Natural killer cell (primary cell): ENCODE results near the gene ZP2. TPM values are rescaled to one million over a fixed set of nuclear protein-coding genes. Genes with fewer than 3 reads are reported as not detected.

Experiments used
- ATAC-seq, 3 donors: fragments of 150-1000 bp in 2 of 3; fragments of 200-7000 bp in 1 of 3; cut with Tn5 transposase; 1 replicate in 1 of 3; 2 replicates in 2 of 3; pipeline ENCODE4 v1.10.0; 2021; ENCODE audit warnings: mild to moderate bottlenecking in 2 of 3, moderate library complexity in 2 of 3
- DNase-seq, 2 donors: peaks; one replicate each; pipeline versions ENCODE4 v3.0.0 to v3.0.0-alpha.2; 2013 to 2021; ENCODE audit warnings: mixed read lengths in 1 of 2
- H3K27ac ChIP-seq: one replicate; pipeline ENCODE4 v1.5.1; 2013; ENCODE audit warnings: mild to moderate bottlenecking, low read length
- H3K27me3 ChIP-seq: one replicate; pipeline ENCODE4 v1.6.1; 2013; ENCODE audit warnings: low read length; ENCODE audit not compliant: control insufficient read depth, insufficient read depth
- H3K36me3 ChIP-seq: one replicate; pipeline ENCODE4 v1.6.1; 2013; ENCODE audit warnings: low read length; ENCODE audit not compliant: control insufficient read depth, insufficient read depth
- H3K4me1 ChIP-seq: one replicate; pipeline ENCODE4 v1.6.1; 2013; ENCODE audit warnings: low read length; ENCODE audit not compliant: control insufficient read depth, insufficient read depth
- H3K4me3 ChIP-seq: one replicate; pipeline ENCODE4 v1.5.1; 2013; ENCODE audit warnings: low read length
- H3K9me3 ChIP-seq: one replicate; pipeline ENCODE4 v1.6.1; 2013; ENCODE audit warnings: low read length; ENCODE audit not compliant: control insufficient read depth, insufficient read depth
- H3K27ac Mint-ChIP-seq, 2 donors: one replicate each; pipeline ENCODE4 v1.8.0; 2022; ENCODE audit warnings: mild to moderate bottlenecking in 2 of 2, mixed read lengths in 2 of 2, moderate library complexity in 1 of 2
- H3K27me3 Mint-ChIP-seq, 2 donors: one replicate each; pipeline ENCODE4 v1.8.0; 2022; ENCODE audit warnings: low read depth in 2 of 2, mixed read lengths in 2 of 2
- H3K36me3 Mint-ChIP-seq: one replicate; pipeline ENCODE4 v1.8.0; 2022; ENCODE audit warnings: mixed read lengths
- H3K4me1 Mint-ChIP-seq, 2 donors: one replicate each; pipeline ENCODE4 v1.8.0; 2022; ENCODE audit warnings: mixed read lengths in 2 of 2
- H3K4me3 Mint-ChIP-seq: one replicate; pipeline ENCODE4 v1.8.0; 2022; ENCODE audit warnings: mild to moderate bottlenecking, moderate library complexity, mixed read lengths
- H3K9me3 Mint-ChIP-seq, 2 donors: one replicate each; pipeline ENCODE4 v1.8.0; 2022; ENCODE audit warnings: mixed read lengths in 2 of 2
- CTCF ChIP-seq: fragments of 200-600 bp; IDR thresholded peaks from one replicate; pipeline ENCODE4 v1.8.0; 2022; ENCODE audit warnings: antibody characterized with exemption
- WGBS: methylation state at CpG from one replicate; pipeline ENCODE4 v1.1.7; 2013; ENCODE audit warnings: missing lambda C conversion rate; ENCODE audit not compliant: insufficient coverage; 5-methylcytosine and 5-hydroxymethylcytosine counted together
- intact Hi-C: fragments of 100-400 bp; cut with micrococcal nuclease; formaldehyde crosslinking; loops from one replicate; pipeline ENCODE4 v1.14.2; 2022
- total RNA-seq, 4 donors: library from RNA; stranded (reverse); fragments of 120-200 nt in 1 of 4; gene quantifications; one replicate each; pipeline versions ENCODE4 v1.2.3 to v1.2.4, GENCODE V29; 2013 to 2022

Gene ZP2
- total RNA-seq, 3 donors from 2014 or later (not counting 1 experiment from before 2014, with no cell fraction given): not detected

GRCh38 chr16:21239646-21240045 is 28.3 kb upstream of the ZP2 start:
- ATAC-seq: no peak
- Mint-ChIP-seq H3K4me1 (no peaks in the 10 kb centered on the region), H3K4me3 (no peak overlapping the region), H3K9me3 (no peaks in the 10 kb centered on the region), H3K27me3 (peaks cover 10 to 14% of the 10 kb centered on the region in 2 donors), H3K27ac (no peak overlapping the region), H3K36me3 (no peaks in the 10 kb centered on the region)
- H3K9me3 ChIP-seq: no peaks in the 10 kb centered on the region
- 70% methylated on average over 1 of the region's 4 CpGs for WGBS
- intact Hi-C loops: no loop called here
- H3K27me3 ChIP-seq: peaks cover 1% of the 10 kb centered on the region
- no peak overlapping the region for H3K27ac ChIP-seq
- H3K4me1 ChIP-seq: no peaks in the 10 kb centered on the region
- H3K4me3 ChIP-seq: no peak overlapping the region
- DNase-seq: no peak
- TF ChIP-seq CTCF: no peak
- H3K36me3 ChIP-seq: no peaks in the 10 kb centered on the region

- Histone ChIP-seq H3K9me3 (no peaks in the 10 kb centered on the region), H3K27me3 (peaks cover 3% of the 10 kb centered on the region), H3K4me3 (no peak overlapping the region), H3K36me3 (no peaks in the 10 kb centered on the region), H3K4me1 (no peaks in the 10 kb centered on the region), H3K27ac (no peak overlapping the region)
- H3K4me1 Mint-ChIP-seq: no peaks in the 10 kb centered on the region
- WGBS: 83% methylated on average over 5 of the region's 5 CpGs
- intact Hi-C loops: no loop called here
- H3K4me3 Mint-ChIP-seq: no peak overlapping the region
- DNase-seq (no peak), ATAC-seq (no peak)
- no peaks in the 10 kb centered on the region for H3K36me3 Mint-ChIP-seq
- H3K9me3 Mint-ChIP-seq: no peaks in the 10 kb centered on the region
- H3K27me3 Mint-ChIP-seq: peaks cover 16 to 30% of the 10 kb centered on the region in 2 donors
- H3K27ac Mint-ChIP-seq: no peak overlapping the region
- no peak for TF ChIP-seq CTCF
Measured at GRCh38 chr16:21236831-21237230, 25.5 kb upstream of the ZP2 start.

GRCh38 chr16:21235199-21235585 is 23.8 kb upstream of the ZP2 start:
- H3K4me1 Mint-ChIP-seq: no peaks in the 10 kb centered on the region
- 85% methylated on average over 3 of the region's 3 CpGs for WGBS
- H3K27ac ChIP-seq: no peak overlapping the region

More at GRCh38 chr16:21235199-21235585, 23.8 kb upstream of the ZP2 start:
- no peaks in the 10 kb centered on the region for H3K36me3 ChIP-seq
- Mint-ChIP-seq H3K27me3 (peaks cover 19 to 38% of the 10 kb centered on the region in 2 donors), H3K27ac (no peak overlapping the region), H3K36me3 (no peaks in the 10 kb centered on the region), H3K9me3 (no peaks in the 10 kb centered on the region), H3K4me3 (no peak overlapping the region)
- ATAC-seq (no peak), DNase-seq (no peak)
- intact Hi-C loops: no loop called here
- no peak overlapping the region for H3K4me3 ChIP-seq
- H3K27me3 ChIP-seq: peaks cover 3% of the 10 kb centered on the region
- H3K9me3 ChIP-seq: no peaks in the 10 kb centered on the region
- no peaks in the 10 kb centered on the region for H3K4me1 ChIP-seq
- no peak for TF ChIP-seq CTCF
